ENCODE measurements around the gene PGBD5. TPM values are rescaled to one million over a fixed set of nuclear protein-coding genes. Genes with fewer than 3 reads are reported as not detected.
"Not testable (repeated sequence)": the region's sequence is repeated elsewhere in the genome, so short reads cannot be mapped to it uniquely, and the experiment has no call there.

Gene PGBD5
- total and polyA plus RNA-seq, 2 of the 13 experiments (the other 11 are each of a cell fraction or from before 2014, with no cell fraction given), result 0.04 to 0.13 TPM

- TF ChIP-seq HDAC1 (CRISPR knock-in tag; IDR thresholded peaks at IDR 0.05) (peak; percentile 87), GATAD2A (CRISPR knock-in tag; IDR thresholded peaks at IDR 0.05) (peak; percentile 35; the same call in 1 of the 2 replicates), HNRNPK (IDR thresholded peaks at IDR 0.05; ENCODE audit: low read depth, low read length, poor library complexity, severe bottlenecking) (peak; percentile 61), GLMP (CRISPR knock-in tag; IDR thresholded peaks at IDR 0.05; ENCODE audit: borderline replicate concordance) (no peak; the same call in 1 of the 2 replicates), ZNF644 (CRISPR knock-in tag; IDR thresholded peaks at IDR 0.05; ENCODE audit: low read depth) (no peak), CCDC6 (CRISPR knock-in tag; IDR thresholded peaks at IDR 0.05) (peak; percentile 97), ZNF770 (CRISPR knock-in tag; IDR thresholded peaks at IDR 0.05) (no peak), ZSCAN12 (CRISPR knock-in tag; IDR thresholded peaks at IDR 0.05) (peak; percentile 95; the same call in 1 of the 2 replicates)
Measured at GRCh38 chr1:230426246-230427093, at the start of gene PGBD5 (continued).

GRCh38 chr1:230474924-230475323, 48.8 kb upstream of the PGBD5 start:
- intact Hi-C loops (cut with micrococcal nuclease; ENCODE audit: unreplicated experiment); CTCF ChIA-PET (ENCODE audit: low intra/inter-chr PET ratio, low total read pairs); FAIRE-seq; ATAC-seq; H2AFZ ChIP-seq (ENCODE audit: low read length); BruUV-seq (replicated peaks); H4K20me1 ChIP-seq (ENCODE audit: insufficient read depth, low read length); H3K27ac ChIP-seq (ENCODE audit: extremely low read length, insufficient read depth, low read length); H3K79me2 ChIP-seq (ENCODE audit: insufficient read depth, low read length); DNase-seq (ENCODE audit: low spot score); H3K9ac ChIP-seq (ENCODE audit: insufficient read depth, low read depth, low read length); H3K4me2 ChIP-seq (ENCODE audit: low read depth, low read length); H3K27me3 ChIP-seq (ENCODE audit: control insufficient read depth in 1 of 2, insufficient read depth in 2 of 2, low read length in 2 of 2); POLR2A ChIA-PET; in situ Hi-C loops (cut with HindIII; ENCODE audit: extremely low pct_ligation_motif_present, low pct_unique_long_range_greater_than_20kb); H3K4me3 ChIP-seq (replicated peaks in 1 of 3; ENCODE audit: insufficient read depth in 1 of 3, low read depth in 2 of 3, low read length in 3 of 3); H3K4me1 ChIP-seq (ENCODE audit: insufficient read depth, low read length); H3K36me3 ChIP-seq (replicated peaks in 1 of 2; ENCODE audit: control insufficient read depth in 1 of 2, insufficient read depth in 2 of 2, low read length in 2 of 2); H3K9me3 ChIP-seq (ENCODE audit: low read length): not testable (repeated sequence)
- 17% methylated on average over 5 of the region's 5 CpGs for WGBS (ENCODE audit: low lambda C conversion rate)

- H3K4me3 ChIP-seq (replicated peaks in 1 of 3; ENCODE audit: insufficient read depth in 1 of 3, low read depth in 2 of 3, low read length in 3 of 3); intact Hi-C loops (cut with micrococcal nuclease; ENCODE audit: unreplicated experiment); H3K4me2 ChIP-seq (ENCODE audit: low read depth, low read length); H4K20me1 ChIP-seq (ENCODE audit: insufficient read depth, low read length); ATAC-seq; CTCF ChIA-PET (ENCODE audit: low intra/inter-chr PET ratio, low total read pairs); in situ Hi-C loops (cut with HindIII; ENCODE audit: extremely low pct_ligation_motif_present, low pct_unique_long_range_greater_than_20kb); H3K9ac ChIP-seq (ENCODE audit: insufficient read depth, low read depth, low read length); H3K27me3 ChIP-seq (ENCODE audit: control insufficient read depth in 1 of 2, insufficient read depth in 2 of 2, low read length in 2 of 2); H3K79me2 ChIP-seq (ENCODE audit: insufficient read depth, low read length); BruUV-seq (replicated peaks); H3K9me3 ChIP-seq (ENCODE audit: low read length); H3K27ac ChIP-seq (ENCODE audit: extremely low read length, insufficient read depth, low read length); FAIRE-seq; H3K36me3 ChIP-seq (replicated peaks in 1 of 2; ENCODE audit: control insufficient read depth in 1 of 2, insufficient read depth in 2 of 2, low read length in 2 of 2); POLR2A ChIA-PET; H3K4me1 ChIP-seq (ENCODE audit: insufficient read depth, low read length); H2AFZ ChIP-seq (ENCODE audit: low read length); DNase-seq (ENCODE audit: low spot score): not testable (repeated sequence)
- 0% methylated on average over 1 of the region's 1 CpG for WGBS (ENCODE audit: low lambda C conversion rate)
Measured at GRCh38 chr1:230470750-230471149, 44.6 kb upstream of the PGBD5 start.
